Ascending aorta (tissue), 2 donors: ENCODE data around the gene NSRP1. TPM values are rescaled to one million over a fixed set of nuclear protein-coding genes. Genes with fewer than 3 reads are reported as not detected.

Source experiments
- DNase-seq, 2 donors: peaks; one replicate each; pipeline ENCODE4 v3.0.0-alpha.2; 2019; ENCODE audit warnings: low spot score in 2 of 2
- H3K27ac ChIP-seq, 2 donors: fragments of 200-600 bp; sonication (generic); one replicate each; pipeline ENCODE4 v1.5.1; 2016 to 2017; ENCODE audit warnings: mild to moderate bottlenecking in 1 of 2
- H3K27me3 ChIP-seq: fragments of 200-600 bp; sonication (generic); one replicate; pipeline ENCODE4 v1.5.1; 2017
- H3K36me3 ChIP-seq, 2 donors: fragments of 200-600 bp; sonication (generic); one replicate each; pipeline ENCODE4 v1.5.1; 2016
- H3K4me1 ChIP-seq, 2 donors: fragments of 200-600 bp; sonication (generic); one replicate each; pipeline ENCODE4 v1.5.1; 2016 to 2017; ENCODE audit warnings: mild to moderate bottlenecking in 1 of 2
- H3K4me3 ChIP-seq, 2 donors: fragments of 200-600 bp; sonication (generic); one replicate each; pipeline ENCODE4 v1.5.1; 2016 to 2017; ENCODE audit warnings: mild to moderate bottlenecking in 1 of 2
- H3K9me3 ChIP-seq, 2 donors: fragments of 200-600 bp; sonication (generic); one replicate each; pipeline ENCODE4 v1.5.1; 2016
- CTCF ChIP-seq, 3 experiments: fragments of 200-600 bp in 2 of 3; fragments of 450-650 bp in 1 of 3; sonication (generic) in 2 of 3; IDR thresholded peaks; one replicate each; pipeline ENCODE4 v1.5.1; 2016 to 2019; ENCODE audit warnings: antibody characterized with exemption in 3 of 3, mild to moderate bottlenecking in 1 of 3, moderate library complexity in 1 of 3
- intact Hi-C: fragments of 100-400 bp; cut with DNase I; formaldehyde crosslinking; loops from one replicate; pipeline ENCODE4 v1.15.1; 2023
- total RNA-seq: library from RNA; depleted of rRNA; stranded (reverse); fragments of >200 nt; gene quantifications from one replicate; pipeline ENCODE4 v1.1.0, GENCODE V29; 2016

Gene NSRP1
- total RNA-seq, 1 donor from 2014 or later: 5.1 TPM

GRCh38 chr17:30187573-30187972, 71.0 kb downstream of the NSRP1 start:
- no peak for TF ChIP-seq CTCF (IDR thresholded peaks at IDR 0.05)
- Histone ChIP-seq H3K9me3 (no peaks in the 10 kb centered on the region), H3K27ac (no peak overlapping the region), H3K36me3 (peaks cover 27 to 44% of the 10 kb centered on the region in 2 donors), H3K4me1 (no peaks in the 10 kb centered on the region), H3K27me3 (no peaks in the 10 kb centered on the region), H3K4me3 (no peak overlapping the region)
- DNase-seq: no peak
- intact Hi-C loops: no loop called here

- no peaks in the 10 kb centered on the region for H3K27me3 ChIP-seq
- TF ChIP-seq CTCF (IDR thresholded peaks at IDR 0.05): no peak
- no peak overlapping the region for H3K27ac ChIP-seq
- intact Hi-C loops: no loop called here
- no peak for DNase-seq
- H3K4me3 ChIP-seq: no peak overlapping the region
- H3K9me3 ChIP-seq: no peaks in the 10 kb centered on the region
- no peaks in the 10 kb centered on the region for H3K4me1 ChIP-seq
- peaks cover 24 to 37% of the 10 kb centered on the region in 2 donors for H3K36me3 ChIP-seq
Observed at GRCh38 chr17:30188211-30188939, 71.8 kb downstream of the NSRP1 start.

GRCh38 chr17:30191072-30191471, 74.5 kb downstream of the NSRP1 start:
- DNase-seq: no peak
- Histone ChIP-seq H3K36me3 (peaks cover under 1 to 10% of the 10 kb centered on the region in 2 donors), H3K27ac (no peak overlapping the region), H3K27me3 (no peaks in the 10 kb centered on the region), H3K9me3 (no peaks in the 10 kb centered on the region), H3K4me1 (no peaks in the 10 kb centered on the region), H3K4me3 (no peak overlapping the region)
- intact Hi-C loops: no loop called here
- no peak for TF ChIP-seq CTCF (IDR thresholded peaks at IDR 0.05)

GRCh38 chr17:30196504-30196903, 79.9 kb downstream of the NSRP1 start:
- DNase-seq: no peak
- intact Hi-C loops: no loop called here
- Histone ChIP-seq H3K27me3 (no peaks in the 10 kb centered on the region), H3K27ac (no peak overlapping the region), H3K4me1 (no peaks in the 10 kb centered on the region), H3K4me3 (no peak overlapping the region), H3K36me3 (no peaks in the 10 kb centered on the region), H3K9me3 (no peaks in the 10 kb centered on the region)
- no peak for TF ChIP-seq CTCF (IDR thresholded peaks at IDR 0.05)

- Histone ChIP-seq H3K4me3 (no peak overlapping the region), H3K36me3 (no peaks in the 10 kb centered on the region), H3K27me3 (no peaks in the 10 kb centered on the region), H3K4me1 (no peaks in the 10 kb centered on the region), H3K9me3 (no peaks in the 10 kb centered on the region), H3K27ac (no peak overlapping the region)
- no peak for DNase-seq
- TF ChIP-seq CTCF (IDR thresholded peaks at IDR 0.05): no peak
- intact Hi-C loops: no loop called here
Observed at GRCh38 chr17:30197416-30197815, 80.8 kb downstream of the NSRP1 start.
